RPMI7951 (cell line): ENCODE data around the gene GBF1. TPM values are rescaled to one million over a fixed set of nuclear protein-coding genes. Genes with fewer than 3 reads are reported as not detected.

Experiments
- DNase-seq: peaks from one replicate; pipeline ENCODE4 v3.0.0-alpha.2; 2012; ENCODE audit warnings: low read depth
- total RNA-seq: library from RNA; depleted of rRNA; stranded (reverse); fragments of >200 nt; shearing (Covaris generic); gene quantifications from 2 replicates; pipeline ENCODE4 v1.2.3, GENCODE V29; 2014

GBF1 gene
- total RNA-seq, 1 experiment from 2014 or later: 31.0 TPM

GRCh38 chr10:102395400-102396316, 150.3 kb downstream of the GBF1 start, which contains the start of gene NFKB2:
TSS of gene NFKB2 (plus strand) at chr10:102395705. CDS start at chr10:102395960, 255 bp downstream.
- peak; percentile 84 for DNase-seq

- no peak for DNase-seq
Observed at GRCh38 chr10:102396317-102396650, 151.0 kb downstream of the GBF1 start.

GRCh38 chr10:102396730-102397151, 151.4 kb downstream of the GBF1 start:
- DNase-seq: no peak

GRCh38 chr10:102397222-102398171, 152.2 kb downstream of the GBF1 start:
- no peak for DNase-seq

GRCh38 chr10:102398172-102399020, 153.1 kb downstream of the GBF1 start:
- DNase-seq: no peak

- DNase-seq: peak; percentile 69
Observed at GRCh38 chr10:102399217-102400021, 154.1 kb downstream of the GBF1 start.

- DNase-seq: no peak
Observed at GRCh38 chr10:102400076-102400475, 154.7 kb downstream of the GBF1 start.

- no peak for DNase-seq
Observed at GRCh38 chr10:102400598-102401341, 155.4 kb downstream of the GBF1 start.

- no peak for DNase-seq
Observed at GRCh38 chr10:102401342-102401654, 156.0 kb downstream of the GBF1 start.

GRCh38 chr10:102401735-102402511, 156.6 kb downstream of the GBF1 start:
- peak; percentile 65 for DNase-seq

- no peak for DNase-seq
Observed at GRCh38 chr10:102402512-102402896, 157.2 kb downstream of the GBF1 start.

- no peak for DNase-seq
Observed at GRCh38 chr10:102403115-102403514, 157.8 kb downstream of the GBF1 start.

- DNase-seq: no peak
Observed at GRCh38 chr10:102404361-102405107, 159.2 kb downstream of the GBF1 start.

GRCh38 chr10:102405108-102405571, 159.8 kb downstream of the GBF1 start:
- no peak for DNase-seq

GRCh38 chr10:102405632-102406031, 160.3 kb downstream of the GBF1 start:
- no peak for DNase-seq

GRCh38 chr10:102406815-102407214, 161.5 kb downstream of the GBF1 start:
- no peak for DNase-seq

- no peak for DNase-seq
Observed at GRCh38 chr10:102407425-102408130, 162.2 kb downstream of the GBF1 start.
